Measurements from ENCODE around the gene ITGB5.

The ITGB5 gene

GRCh38 chr3:124895756-124896155 is 8.6 kb upstream of the ITGB5 start:
- DNase-seq: no peak

DNA sequence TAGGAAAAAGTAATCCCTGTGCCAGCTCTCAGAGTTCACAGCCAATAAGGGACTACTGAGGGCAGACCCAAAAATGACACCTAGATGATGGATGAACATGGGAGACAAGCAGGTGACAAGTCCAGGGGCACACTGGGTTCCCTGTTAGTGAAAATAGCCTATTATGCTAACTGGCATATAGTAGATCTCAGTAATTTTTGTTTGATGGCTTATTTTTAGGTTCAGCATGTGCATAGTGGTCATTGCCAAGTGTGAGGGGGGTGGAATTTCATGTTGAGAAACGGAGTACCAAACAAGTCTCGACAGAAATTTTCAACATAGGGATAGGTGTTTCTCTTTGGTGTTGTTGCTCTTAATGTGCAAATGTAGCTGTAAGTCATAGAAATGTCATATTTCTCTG is 6.4 kb upstream of the ITGB5 start:
- DNase-seq: no peak

GRCh38 chr3:124890573-124891190 is 3.5 kb upstream of the ITGB5 start:
- no peak for DNase-seq

- no peak for DNase-seq
Measured at GRCh38 chr3:124888482-124889441, 1.6 kb upstream of the ITGB5 start.

GRCh38 chr3:124887932-124888298 is 750 bp upstream of the ITGB5 start:
- DNase-seq: no peak

DNA sequence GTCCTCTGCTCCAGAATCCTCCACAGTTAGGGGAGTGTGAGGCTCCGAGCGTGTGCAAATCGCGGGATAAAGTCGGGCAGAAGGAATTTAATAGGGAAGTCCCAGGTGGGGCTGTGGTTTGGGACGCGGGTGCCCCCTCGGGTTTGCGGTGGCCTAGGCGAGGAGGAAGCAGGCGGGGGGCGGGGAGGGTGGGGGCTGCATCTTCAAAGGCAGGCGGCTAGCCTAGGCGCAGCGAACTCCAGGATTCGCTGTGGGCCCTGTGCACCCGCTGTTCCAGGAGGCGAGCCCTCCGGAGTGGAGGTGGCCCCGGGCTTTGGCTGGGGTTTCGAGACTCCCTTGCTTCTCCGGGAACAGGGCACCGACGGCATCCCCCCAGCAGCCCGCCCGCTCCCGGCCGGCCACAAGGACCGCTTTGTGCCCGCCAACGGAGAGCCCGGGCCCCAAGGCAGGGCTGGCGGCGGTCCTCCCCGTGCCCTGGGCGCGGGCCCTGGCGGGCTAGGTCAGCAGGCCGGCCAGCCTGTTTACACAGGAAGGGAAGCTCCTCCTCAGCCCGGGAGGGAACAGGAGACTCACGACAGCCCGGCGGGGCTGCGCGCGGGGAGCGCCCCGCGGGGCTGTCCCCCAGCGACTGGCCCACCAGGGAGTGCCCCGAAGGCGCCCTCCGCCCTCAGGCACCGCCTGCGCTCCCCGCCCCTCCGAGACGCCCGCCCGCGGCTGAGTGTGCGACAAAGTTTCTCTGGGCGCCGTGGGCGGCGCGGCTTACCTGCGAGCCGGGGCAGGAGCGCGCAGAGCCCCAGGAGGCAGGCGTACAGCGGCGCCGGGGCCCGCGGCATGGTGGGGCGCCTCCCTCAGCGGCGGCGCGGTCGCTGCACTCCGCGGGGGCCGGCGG is 753 bp downstream of the ITGB5 start:
- peak in 38 of 56 donors; percentile 9 to 66 (median 40) for DNase-seq

DNA sequence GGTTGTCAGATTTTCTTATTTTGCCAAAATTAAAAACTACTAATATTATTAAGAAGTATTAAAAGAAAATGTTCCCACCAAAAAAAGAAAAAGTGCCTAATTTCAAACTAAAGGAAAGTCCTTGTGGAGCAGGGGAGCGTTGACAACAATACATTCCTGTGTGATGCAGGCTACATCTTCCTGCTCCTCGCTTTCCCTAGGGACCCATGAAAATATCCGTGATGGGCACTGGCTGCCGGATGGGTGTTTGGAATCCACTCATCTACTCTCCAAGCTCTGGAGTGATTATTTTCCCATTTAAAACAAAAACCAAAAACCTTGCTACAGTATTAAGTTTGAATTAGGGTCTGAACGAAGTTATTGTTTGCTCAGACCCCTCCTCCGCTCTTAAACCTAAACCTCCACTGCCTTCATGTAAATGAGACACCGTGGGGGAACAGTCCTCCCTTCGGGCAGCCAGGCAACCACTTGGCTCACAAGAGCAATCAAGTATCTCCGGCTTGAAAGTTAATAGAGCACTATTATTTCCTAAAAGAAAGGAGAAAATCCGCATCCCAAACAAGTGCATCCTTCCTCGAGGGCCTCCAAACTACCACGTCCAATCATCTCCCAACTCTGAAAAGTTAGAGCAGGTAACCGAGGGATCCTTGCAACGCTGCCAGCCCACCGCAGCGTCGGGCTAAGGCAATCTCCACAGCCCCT is 1.5 kb downstream of the ITGB5 start:
- DNase-seq: peak in 2 of 56 donors; percentile 7 to 23

GRCh38 chr3:124884474-124885101 is 2.6 kb downstream of the ITGB5 start:
- DNase-seq: no peak

- DNase-seq: no peak
Measured at GRCh38 chr3:124883766-124884473, 3.2 kb downstream of the ITGB5 start.

DNA sequence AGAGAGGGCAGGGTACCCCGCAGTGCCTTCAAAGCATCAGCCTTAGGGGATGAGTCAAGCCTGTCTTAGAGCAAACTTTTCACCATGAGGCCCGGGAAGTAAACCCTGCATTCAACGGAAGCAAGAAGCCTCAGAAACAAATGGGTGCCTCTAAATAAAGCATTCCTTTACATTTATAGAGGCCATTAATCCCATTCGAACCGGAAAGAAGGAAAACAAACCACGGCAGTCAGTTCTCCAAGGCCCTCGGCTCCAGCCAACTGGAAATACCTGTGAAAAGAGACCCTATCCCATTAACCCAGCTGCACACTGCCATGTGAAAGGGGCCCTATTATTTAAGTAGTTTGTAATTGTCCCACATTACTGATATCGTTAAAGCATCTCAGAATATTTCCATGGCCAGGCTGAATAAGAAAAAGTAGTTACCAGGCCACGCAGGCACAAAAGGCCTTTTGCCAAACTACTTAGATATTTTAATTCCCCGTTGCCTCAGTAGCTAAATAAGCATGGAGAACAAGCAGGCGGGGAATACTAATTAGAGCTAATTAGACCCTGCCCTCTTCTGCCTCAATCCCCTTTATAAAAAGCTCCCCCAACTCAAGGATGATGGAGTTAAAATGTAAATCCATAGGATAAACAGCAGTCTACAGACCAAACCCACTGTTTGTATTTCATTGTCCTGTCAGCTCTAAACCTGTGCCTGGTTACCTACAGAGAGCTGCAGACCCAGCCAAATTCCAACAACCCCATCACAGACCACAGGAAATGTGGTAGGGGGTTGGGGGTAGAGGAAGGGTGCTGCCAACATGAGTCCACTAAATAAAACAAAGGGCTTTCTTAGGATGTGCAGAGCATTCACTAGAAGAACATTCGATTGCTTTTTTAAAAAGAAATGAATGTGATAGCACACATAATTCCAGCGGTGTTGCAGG is 4.1 kb downstream of the ITGB5 start:
- no peak for DNase-seq

DNA sequence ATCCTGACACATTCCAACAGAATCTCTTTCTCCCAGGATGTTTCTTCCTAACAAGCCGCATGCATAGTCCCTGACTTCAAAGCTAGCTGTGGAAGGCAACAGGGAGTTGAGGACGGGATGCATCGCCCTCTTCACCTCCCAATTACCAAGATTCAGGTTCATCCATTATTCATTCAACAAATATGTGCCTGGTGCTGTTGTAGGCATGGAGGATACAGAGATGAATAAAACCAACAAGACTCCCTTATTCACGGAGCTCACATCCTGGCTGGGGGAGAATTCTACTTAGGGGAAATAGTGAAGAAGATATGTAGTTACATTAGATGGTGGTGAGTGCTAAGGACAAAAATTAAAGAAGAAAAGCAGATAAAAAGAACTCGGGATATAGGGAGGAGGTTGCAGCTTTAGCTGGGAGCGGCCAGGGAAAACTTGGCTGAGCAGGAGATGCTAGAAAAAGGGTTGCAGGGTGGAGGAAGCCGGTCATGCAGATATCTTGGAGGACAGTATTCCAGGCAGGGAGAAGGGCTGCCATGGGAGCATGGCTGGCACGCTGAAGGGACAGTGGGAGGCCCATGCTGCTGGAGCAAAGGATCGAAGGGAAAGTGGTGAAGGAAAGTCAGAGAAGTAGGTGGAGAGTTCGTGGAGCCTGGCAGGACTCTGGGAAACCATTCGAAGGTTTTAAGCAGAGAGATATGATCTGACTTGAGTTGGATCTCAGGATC is 5.0 kb downstream of the ITGB5 start:
- no peak for DNase-seq

DNA sequence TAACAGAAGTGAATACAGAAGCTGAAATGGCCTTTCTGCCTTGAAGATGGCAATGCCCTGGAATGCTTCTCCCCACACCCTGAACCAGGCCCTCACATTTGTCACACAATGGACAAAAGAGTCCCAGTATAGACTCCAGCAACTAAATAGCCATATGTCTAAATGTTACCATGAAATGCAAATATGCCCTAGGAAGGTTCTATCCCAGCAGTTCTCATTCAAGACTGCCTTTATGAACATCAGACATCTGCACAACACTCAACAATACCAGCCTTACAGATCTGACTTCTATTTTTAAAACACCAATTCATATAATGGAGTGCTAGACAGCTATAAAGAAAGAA is 7.9 kb downstream of the ITGB5 start:
- DNase-seq: no peak

GRCh38 chr3:124878561-124879336 is 8.4 kb downstream of the ITGB5 start:
- peak in 3 of 56 donors; percentile 9 to 28 (median 13) for DNase-seq

- DNase-seq: no peak
Measured at GRCh38 chr3:124877674-124878073, 9.5 kb downstream of the ITGB5 start.

DNA sequence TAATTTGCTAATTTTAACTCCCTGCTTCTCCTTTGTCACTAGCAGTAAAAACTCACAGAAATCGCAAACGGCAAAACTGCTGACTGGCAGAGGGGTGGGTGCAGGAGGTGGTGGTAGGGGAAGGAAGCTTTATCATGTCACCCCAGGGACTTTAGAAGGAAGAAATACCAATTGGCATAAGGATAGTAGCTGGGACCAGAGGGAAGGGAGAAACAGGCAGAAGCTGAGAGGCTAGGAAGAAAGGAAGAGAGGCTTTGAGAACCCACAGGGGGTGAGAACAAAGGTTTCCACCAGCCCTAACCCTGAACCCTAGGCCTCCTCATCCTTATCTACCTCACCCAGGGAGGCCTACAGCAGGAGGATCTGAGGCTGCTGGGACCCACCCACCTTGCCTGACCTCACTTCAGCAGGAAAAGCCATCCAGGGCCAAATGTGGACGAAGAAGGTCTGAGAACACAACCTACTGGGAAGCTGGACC is 10.7 kb downstream of the ITGB5 start:
- peak in 9 of 56 donors; percentile 8 to 39 (median 23) for DNase-seq

DNA sequence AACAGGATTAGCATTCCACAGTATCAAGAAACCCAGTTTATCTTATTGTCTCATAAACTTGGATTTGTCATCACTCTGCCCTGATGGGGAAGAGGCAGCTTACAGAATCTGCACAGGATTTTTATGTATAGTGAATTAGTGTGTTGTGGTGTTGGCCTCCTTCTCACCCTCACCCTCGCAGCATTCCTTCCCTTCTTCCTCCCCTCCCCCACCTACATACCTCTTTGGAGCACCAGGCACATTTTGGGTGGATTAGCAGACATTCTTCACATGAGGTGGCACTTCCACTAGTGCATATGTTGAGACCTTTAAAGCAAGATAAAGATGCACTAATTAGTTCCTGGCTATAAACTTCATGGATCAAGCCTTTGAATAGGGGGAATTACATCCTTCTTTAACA is 13.9 kb downstream of the ITGB5 start:
- DNase-seq: no peak

GRCh38 chr3:124867511-124867910 is 19.7 kb downstream of the ITGB5 start:
- DNase-seq: no peak

Measured in amygdala (tissue), 56 donors.